HepG2 (cell line): ENCODE measurements around the gene DCLRE1B. TPM values are rescaled to one million over a fixed set of nuclear protein-coding genes. Genes with fewer than 3 reads are reported as not detected.

Experiments used
- ATAC-seq: fragments of 200-7000 bp; cut with Tn5 transposase; 3 replicates; pipeline ENCODE4 v1.9.1; 2020; ENCODE audit warnings: mild to moderate bottlenecking, moderate library complexity
- Bru-seq: library from RNA; stranded (reverse); fragments of 400-500 nt; gene quantifications from one replicate; lab custom pipeline; 2021; lab: Mats Ljungman, UMichigan
- BruChase-seq, 2 experiments: library from RNA; stranded (reverse); fragments of 400-500 nt; gene quantifications; one replicate each; lab custom pipeline; 2021; lab: Mats Ljungman, UMichigan
- BruUV-seq: library from RNA; stranded (reverse); fragments of 400-500 nt; replicated peaks from 2 replicates; lab custom pipeline; 2021; lab: Mats Ljungman, UMichigan
- CTCF ChIA-PET: fragments of 300-600 bp; formaldehyde crosslinking; extraction: SDS; loops from one replicate; lab custom pipeline; 2021; ENCODE audit warnings: low total read pairs, inconsistent platforms, low intra/inter-chr PET ratio; lab: Yijun Ruan, JAX
- POLR2A ChIA-PET: fragments of 350-600 bp; sonication (Branson Sonifier 250); formaldehyde crosslinking; loops from one replicate; lab custom pipeline; 2020; ENCODE audit warnings: antibody characterized with exemption, inconsistent platforms; lab: Yijun Ruan, JAX
- DNase-seq: peaks from one replicate; pipeline ENCODE4 v3.0.0-alpha.2; 2015; ENCODE audit warnings: low spot score
- FAIRE-seq: peaks from 3 replicates; lab custom pipeline; 2011; peaks lifted over from hg19 to GRCh38; lab: Jason Lieb, UNC
- H2AFZ ChIP-seq: one replicate; pipeline ENCODE4 v1.6.1; 2011; ENCODE audit warnings: low read length, inconsistent platforms
- H3K27ac ChIP-seq: fragments of 300-600 bp; 3 replicates; pipeline ENCODE4 v1.8.0; 2011; ENCODE audit warnings: mixed run types, mild to moderate bottlenecking, mixed read lengths, low read length, inconsistent platforms; ENCODE audit not compliant: insufficient read depth; ENCODE audit errors: extremely low read length
- H3K27me3 ChIP-seq, 2 experiments: fragments of 200-600 bp in 1 of 2; 2 replicates in 1 of 2; 3 replicates in 1 of 2; pipeline versions ENCODE4 v1.6.0 to v1.8.0; 2011; ENCODE audit warnings: low read length in 2 of 2, mild to moderate bottlenecking in 2 of 2, moderate library complexity in 2 of 2, inconsistent platforms in 1 of 2; ENCODE audit not compliant: insufficient read depth in 2 of 2, control insufficient read depth in 1 of 2
- H3K36me3 ChIP-seq, 2 experiments: fragments of 200-600 bp in 1 of 2; replicated peaks in 1 of 2; 2 replicates in 1 of 2; 3 replicates in 1 of 2; pipeline versions ENCODE4 v1.5.1 to v1.8.0; 2011; ENCODE audit warnings: low read length in 2 of 2, inconsistent platforms in 1 of 2; ENCODE audit not compliant: insufficient read depth in 2 of 2, control insufficient read depth in 1 of 2
- H3K4me1 ChIP-seq: 2 replicates; pipeline ENCODE4 v1.5.1; 2012; ENCODE audit warnings: low read length, inconsistent platforms; ENCODE audit not compliant: insufficient read depth
- H3K4me2 ChIP-seq: 2 replicates; pipeline ENCODE4 v1.6.0; 2011; ENCODE audit warnings: low read depth, low read length, inconsistent platforms
- H3K4me3 ChIP-seq, 3 experiments: fragments of 200-600 bp in 1 of 3; sonication (generic), shearing (Covaris generic) in 1 of 3; replicated peaks in 1 of 3; 2 replicates each; pipeline ENCODE4 v1.5.1; 2011 to 2016; ENCODE audit warnings: low read length in 3 of 3, inconsistent platforms in 2 of 3, low read depth in 2 of 3, mild to moderate bottlenecking in 2 of 3, control low read depth in 1 of 3, mixed read lengths in 1 of 3; ENCODE audit not compliant: insufficient read depth in 1 of 3
- H3K79me2 ChIP-seq: one replicate; pipeline ENCODE4 v1.6.1; 2011; ENCODE audit warnings: low read length, inconsistent platforms; ENCODE audit not compliant: insufficient read depth
- H3K9ac ChIP-seq: 2 replicates; pipeline ENCODE4 v1.6.0; 2011; ENCODE audit warnings: mild to moderate bottlenecking, low read depth, low read length, inconsistent platforms; ENCODE audit not compliant: insufficient read depth
- H3K9me3 ChIP-seq: 2 replicates; pipeline ENCODE4 v1.5.1; 2012; ENCODE audit warnings: mild to moderate bottlenecking, low read length
- H4K20me1 ChIP-seq: 2 replicates; pipeline ENCODE4 v1.6.0; 2011; ENCODE audit warnings: inconsistent platforms, mild to moderate bottlenecking, low read length, moderate library complexity; ENCODE audit not compliant: insufficient read depth
- ATF2 ChIP-seq: sonication (generic); formaldehyde crosslinking; IDR thresholded peaks from 2 replicates; pipeline ENCODE4 v1.4.0; 2020; ENCODE audit warnings: missing genetic modification reagents
- GABPA ChIP-seq, 2 experiments: IDR thresholded peaks; 2 replicates each; pipeline ENCODE4 v1.6.1; 2011 to 2016; ENCODE audit warnings: low read depth in 2 of 2, low read length in 1 of 2, missing biosample characterization in 1 of 2, missing genetic modification characterization in 1 of 2
- MAF1 ChIP-seq: sonication (generic); formaldehyde crosslinking; IDR thresholded peaks from 2 replicates; pipeline ENCODE4 v1.5.0; 2020; ENCODE audit warnings: missing genetic modification reagents, borderline replicate concordance
- RXRA ChIP-seq: sonication (generic); formaldehyde crosslinking; IDR thresholded peaks from 2 replicates; pipeline ENCODE4 v1.5.1; 2020; ENCODE audit warnings: missing genetic modification reagents
- SNAPC5 ChIP-seq: sonication (generic); formaldehyde crosslinking; IDR thresholded peaks from 2 replicates; pipeline ENCODE4 v1.8.1; 2023; ENCODE audit warnings: mild to moderate bottlenecking, missing genetic modification reagents, borderline replicate concordance
- SP1 ChIP-seq, 2 experiments: fragments of 450-650 bp in 1 of 2; sonication (generic) in 1 of 2; formaldehyde crosslinking in 1 of 2; IDR thresholded peaks; 2 replicates each; pipeline versions ENCODE4 v1.4.0 to v1.6.1; 2016 to 2020; ENCODE audit warnings: missing genetic modification reagents in 1 of 2
- ZFP90 ChIP-seq: sonication (generic); formaldehyde crosslinking; IDR thresholded peaks from 2 replicates; pipeline ENCODE4 v1.8.0; 2022; ENCODE audit warnings: missing genetic modification reagents, mild to moderate bottlenecking, inconsistent platforms, borderline replicate concordance
- ZMYM4 ChIP-seq: sonication (generic); formaldehyde crosslinking; IDR thresholded peaks from 2 replicates; pipeline ENCODE4 v1.8.1; 2023; ENCODE audit warnings: mild to moderate bottlenecking, missing genetic modification reagents
- ZNF430 ChIP-seq: sonication (generic); formaldehyde crosslinking; IDR thresholded peaks from 2 replicates; pipeline ENCODE4 v1.9.0; 2021; ENCODE audit warnings: mild to moderate bottlenecking, missing genetic modification reagents
- ZNF460 ChIP-seq: sonication (generic); formaldehyde crosslinking; IDR thresholded peaks from 2 replicates; pipeline ENCODE4 v1.5.1; 2020; ENCODE audit warnings: missing genetic modification reagents, mild to moderate bottlenecking, borderline replicate concordance
- WGBS: methylation state at CpG from one replicate; pipeline ENCODE4 v1.1.6; 2017; ENCODE audit warnings: low lambda C conversion rate; 5-methylcytosine and 5-hydroxymethylcytosine counted together
- in situ Hi-C: cut with HindIII; loops from 2 replicates; pipeline ENCODE4 v1.10.0; 2017; ENCODE audit warnings: low pct_unique_long_range_greater_than_20kb; ENCODE audit not compliant: extremely low pct_ligation_motif_present
- intact Hi-C: fragments of 100-400 bp; cut with micrococcal nuclease; formaldehyde crosslinking; loops from one replicate; pipeline ENCODE4 v1.10.0; 2022; ENCODE audit not compliant: unreplicated experiment
- long read RNA-seq, 2 experiments: library from RNA in 1 of 2; library from polyadenylated mRNA in 1 of 2; stranded (forward) in 1 of 2; unstranded in 1 of 2; transcript quantifications; one replicate each; pipeline ENCODE4 v2.0.0, GENCODE V29; 2019 to 2022
- polyA minus RNA-seq, 3 experiments: library from RNA; depleted of rRNA, polyadenylated mRNA; stranded (reverse); fragments of >200 nt; gene quantifications; 2 replicates each; pipeline ENCODE4 v1.2.3, GENCODE V29; 2011; ENCODE audit warnings: low replicate concordance in 1 of 3
- polyA plus RNA-seq, 8 experiments: library from polyadenylated mRNA; depleted of rRNA in 3 of 8; stranded (reverse) in 7 of 8; unstranded in 1 of 8; fragments of >200 nt; fragmentation: Illumina TruSeq in 4 of 8; extraction: Trizol in 4 of 8; gene quantifications; 2 replicates each; pipeline versions ENCODE4 v1.2.1 to v1.2.3, GENCODE V29; 2011 to 2016; ENCODE audit warnings: low read depth in 4 of 8, missing spikeins in 1 of 8, mixed read lengths in 1 of 8; ENCODE audit not compliant: insufficient read depth in 1 of 8
- total RNA-seq, 5 experiments: library from RNA; depleted of rRNA; stranded (reverse); fragments of >200 nt; fragmentation: Illumina TruSeq; extraction: Trizol; gene quantifications; 2 replicates each; pipeline ENCODE4 v1.2.3, GENCODE V29; 2016; ENCODE audit warnings: low read depth in 1 of 5
- TF ChIP-seq, protein P1 (sequence below): sonication (generic); formaldehyde crosslinking; IDR thresholded peaks from 2 replicates; pipeline ENCODE4 v1.5.0; 2020; ENCODE audit warnings: missing genetic modification reagents

The DCLRE1B gene
- 8.0 and 11.5 TPM in 2 replicates for total RNA-seq (2016; rRNA removed; fragmentation: Illumina TruSeq; extraction: Trizol)
- total RNA-seq (2016; cell fraction: cytosol; rRNA removed; fragmentation: Illumina TruSeq; extraction: Trizol; ENCODE audit: low read depth) = 1.3 and 1.4 TPM in 2 replicates
- total RNA-seq (2016; cell fraction: insoluble cytoplasmic fraction; rRNA removed; fragmentation: Illumina TruSeq; extraction: Trizol) = 7.3 and 9.5 TPM in 2 replicates
- 5.6 and 5.7 TPM in 2 replicates for total RNA-seq (2016; cell fraction: membrane; rRNA removed; fragmentation: Illumina TruSeq; extraction: Trizol)
- total RNA-seq (2016; cell fraction: nucleus; rRNA removed; fragmentation: Illumina TruSeq; extraction: Trizol) = 3.4 and 4.6 TPM in 2 replicates
- polyA plus RNA-seq (2011; rRNA removed) = 2.3 and 2.7 TPM in 2 replicates
- 2.3 and 2.9 TPM in 2 replicates for polyA plus RNA-seq (2011; cell fraction: cytosol; rRNA removed)
- polyA plus RNA-seq (2011; cell fraction: nucleus; rRNA removed) = 1.4 and 1.5 TPM in 2 replicates
- 4.4 and 6.4 TPM in 2 replicates for polyA plus RNA-seq (2012)
- polyA plus RNA-seq (2016; cell fraction: cytosol; fragmentation: Illumina TruSeq; extraction: Trizol; ENCODE audit: low read depth) = 1.1 and 1.4 TPM in 2 replicates
- polyA plus RNA-seq (2016; cell fraction: insoluble cytoplasmic fraction; fragmentation: Illumina TruSeq; extraction: Trizol; ENCODE audit: low read depth) = 12.5 and 13.5 TPM in 2 replicates
- polyA plus RNA-seq (2016; cell fraction: membrane; fragmentation: Illumina TruSeq; extraction: Trizol; ENCODE audit: low read depth) = 3.2 and 5.2 TPM in 2 replicates
- 6.1 and 6.6 TPM in 2 replicates for polyA plus RNA-seq (2016; cell fraction: nucleus; fragmentation: Illumina TruSeq; extraction: Trizol; ENCODE audit: insufficient read depth, low read depth)
- polyA minus RNA-seq (2011; rRNA and poly(A)+ RNA removed; ENCODE audit: low replicate concordance) = 5.8 and 20.0 TPM in 2 replicates
- polyA minus RNA-seq (2011; cell fraction: cytosol; rRNA and poly(A)+ RNA removed) = 2.1 and 2.3 TPM in 2 replicates
- 1.4 and 1.7 TPM in 2 replicates for polyA minus RNA-seq (2011; cell fraction: nucleus; rRNA and poly(A)+ RNA removed)
- percentile 52 among the genes with signal in this experiment for Bru-seq, nascent RNA
- BruChase-seq, experiment 1, labeled RNA remaining after a 6-hour chase = percentile 68 among the genes with signal in this experiment
- BruChase-seq, experiment 2, labeled RNA remaining after a 2-hour chase = percentile 73 among the genes with signal in this experiment
- long read RNA-seq, experiment 1, partial matches to known transcripts = 1 of 6 reads
- long read RNA-seq, experiment 1, other reads (novel, unspliced or antisense) = 0 of 6 reads
- long read RNA-seq, experiment 2, partial matches to known transcripts = 0 of 2 reads
- long read RNA-seq, experiment 2, other reads (novel, unspliced or antisense) = 0 of 2 reads

GRCh38 chr1:113904674-113905434, at the start of gene DCLRE1B, which contains the start of gene AP4B1:
DCLRE1B (plus strand) TSS chr1:113905326; CDS start chr1:113905587, 261 bp downstream.
AP4B1 (minus strand) TSS chr1:113904799; CDS start chr1:113904717, 82 bp downstream.
- Histone ChIP-seq H3K9ac (peak within 1 kb of the TSS; percentile 89), H3K9me3 (no peaks in the 10 kb centered on the region), H3K36me3 (peaks cover 1 to 21% of the 10 kb centered on the region in 2 experiments), H3K79me2 (peaks cover 16% of the 10 kb centered on the region), H2AFZ (peak within 1 kb of the TSS; percentile 64), H3K4me2 (peak within 1 kb of the TSS; percentile 96), H3K27me3 (no peaks in the 10 kb centered on the region; a peak in 1 of 5 replicates), H3K27ac (peak within 1 kb of the TSS; percentile 78), H3K4me3 (peak within 1 kb of the TSS; percentile 81 to 90 (median 88)), H4K20me1 (no peaks in the 10 kb centered on the region), H3K4me1 (peaks cover 24% of the 10 kb centered on the region; the same call in 1 of the 2 replicates)
- in situ Hi-C loops = no loop called here
- WGBS = 2% methylated on average over 63 of the region's 67 CpGs
- ChIA-PET CTCF (interaction anchor here (0.9 to 2.0 kb wide), 2 partner anchors 24 to 69 kb away, joined by 3 to 6 read pairs; partner anchors contain the start of gene HIPK1), POLR2A (interaction anchor here (0.6 to 3.5 kb wide), 5 partner anchors 25 to 145 kb away, joined by 3 to 102 read pairs (median 4); partner anchors contain the start of genes HIPK1, PHTF1 and RSBN1)
- intact Hi-C loops = loop anchor here (1.0 kb wide), 3 partner anchors 24 to 93 kb away; partner anchors contain the start of genes HIPK1 and RSBN1
- no TSS peak for BruUV-seq
- peak; percentile 95 for ATAC-seq
- peak; percentile 92 for FAIRE-seq
- peak; percentile 99 for DNase-seq
- TF ChIP-seq, protein P1, sequence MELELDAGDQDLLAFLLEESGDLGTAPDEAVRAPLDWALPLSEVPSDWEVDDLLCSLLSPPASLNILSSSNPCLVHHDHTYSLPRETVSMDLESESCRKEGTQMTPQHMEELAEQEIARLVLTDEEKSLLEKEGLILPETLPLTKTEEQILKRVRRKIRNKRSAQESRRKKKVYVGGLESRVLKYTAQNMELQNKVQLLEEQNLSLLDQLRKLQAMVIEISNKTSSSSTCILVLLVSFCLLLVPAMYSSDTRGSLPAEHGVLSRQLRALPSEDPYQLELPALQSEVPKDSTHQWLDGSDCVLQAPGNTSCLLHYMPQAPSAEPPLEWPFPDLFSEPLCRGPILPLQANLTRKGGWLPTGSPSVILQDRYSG (CRISPR knock-in tag) = no peak
- TF ChIP-seq SNAPC5 (CRISPR knock-in tag) (peak; percentile 69; the same call in 1 of the 2 replicates), ATF2 (CRISPR knock-in tag) (peak; percentile 84), RXRA (CRISPR knock-in tag) (peak; percentile 72; the same call in 1 of the 2 replicates), MAF1 (CRISPR knock-in tag) (0 out of 2 replicates have a peak, but pooled peaks have one; percentile 71), ZNF460 (CRISPR knock-in tag) (no peak; the same call in 1 of the 2 replicates), ZFP90 (CRISPR knock-in tag) (no peak; the same call in 1 of the 2 replicates), GABPA (IDR thresholded peaks at IDR 0.05; ENCODE audit: low read depth, low read length) (peak; percentile 72), GABPA (CRISPR knock-in tag; IDR thresholded peaks at IDR 0.05; ENCODE audit: low read depth) (peak; percentile 93), ZMYM4 (CRISPR knock-in tag) (peak; percentile 91), SP1 (IDR thresholded peaks at IDR 0.05) (no peak), SP1 (CRISPR knock-in tag; IDR thresholded peaks at IDR 0.05) (peak; percentile 1; the same call in 1 of the 2 replicates), ZNF430 (CRISPR knock-in tag) (peak; percentile 65; the same call in 1 of the 2 replicates)
